ENCODE data around the gene LAMB4.
A peak's percentile ranks its signal among the peaks of the same experiment; 100 is the strongest.

LAMB4 gene

DNA sequence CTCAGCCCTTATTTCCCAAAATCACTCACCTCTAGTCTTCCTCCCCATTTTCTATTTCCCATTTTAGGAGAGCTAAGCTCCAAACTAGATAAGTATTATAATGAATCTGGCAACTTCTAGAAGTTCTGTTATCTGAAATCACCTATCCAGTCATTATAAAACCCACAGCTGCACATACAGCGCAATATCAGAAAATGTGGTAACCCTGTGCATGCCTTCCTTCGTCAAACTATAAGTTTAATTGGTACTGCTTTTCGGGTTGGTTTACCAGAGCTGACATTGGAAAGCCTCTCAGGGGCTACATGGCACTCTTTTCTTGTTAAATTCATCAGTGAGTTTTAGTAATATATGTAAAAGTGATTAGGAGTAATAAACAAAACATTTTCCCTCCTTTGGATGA, 1.6 kb downstream of the LAMB4 start:
- no peak overlapping the region for H3K4me3 ChIP-seq (ENCODE audit: control insufficient read depth, low read depth, low read length)
- TF ChIP-seq, protein P1, sequence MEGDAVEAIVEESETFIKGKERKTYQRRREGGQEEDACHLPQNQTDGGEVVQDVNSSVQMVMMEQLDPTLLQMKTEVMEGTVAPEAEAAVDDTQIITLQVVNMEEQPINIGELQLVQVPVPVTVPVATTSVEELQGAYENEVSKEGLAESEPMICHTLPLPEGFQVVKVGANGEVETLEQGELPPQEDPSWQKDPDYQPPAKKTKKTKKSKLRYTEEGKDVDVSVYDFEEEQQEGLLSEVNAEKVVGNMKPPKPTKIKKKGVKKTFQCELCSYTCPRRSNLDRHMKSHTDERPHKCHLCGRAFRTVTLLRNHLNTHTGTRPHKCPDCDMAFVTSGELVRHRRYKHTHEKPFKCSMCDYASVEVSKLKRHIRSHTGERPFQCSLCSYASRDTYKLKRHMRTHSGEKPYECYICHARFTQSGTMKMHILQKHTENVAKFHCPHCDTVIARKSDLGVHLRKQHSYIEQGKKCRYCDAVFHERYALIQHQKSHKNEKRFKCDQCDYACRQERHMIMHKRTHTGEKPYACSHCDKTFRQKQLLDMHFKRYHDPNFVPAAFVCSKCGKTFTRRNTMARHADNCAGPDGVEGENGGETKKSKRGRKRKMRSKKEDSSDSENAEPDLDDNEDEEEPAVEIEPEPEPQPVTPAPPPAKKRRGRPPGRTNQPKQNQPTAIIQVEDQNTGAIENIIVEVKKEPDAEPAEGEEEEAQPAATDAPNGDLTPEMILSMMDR (IDR thresholded peaks at IDR 0.05; ENCODE audit: control insufficient read depth, insufficient read depth, low read depth, low read length, missing control alignments), result no peak
- DNase-seq (ENCODE audit: low read depth), result no peak

GRCh38 chr7:108127461-108127860, 2.7 kb downstream of the LAMB4 start:
- TF ChIP-seq, protein P1 (IDR thresholded peaks at IDR 0.05; ENCODE audit: control insufficient read depth, insufficient read depth, low read depth, low read length, missing control alignments), result no peak
- no peak overlapping the region for H3K4me3 ChIP-seq (ENCODE audit: control insufficient read depth, low read depth, low read length)
- DNase-seq (ENCODE audit: low read depth), result no peak

DNA sequence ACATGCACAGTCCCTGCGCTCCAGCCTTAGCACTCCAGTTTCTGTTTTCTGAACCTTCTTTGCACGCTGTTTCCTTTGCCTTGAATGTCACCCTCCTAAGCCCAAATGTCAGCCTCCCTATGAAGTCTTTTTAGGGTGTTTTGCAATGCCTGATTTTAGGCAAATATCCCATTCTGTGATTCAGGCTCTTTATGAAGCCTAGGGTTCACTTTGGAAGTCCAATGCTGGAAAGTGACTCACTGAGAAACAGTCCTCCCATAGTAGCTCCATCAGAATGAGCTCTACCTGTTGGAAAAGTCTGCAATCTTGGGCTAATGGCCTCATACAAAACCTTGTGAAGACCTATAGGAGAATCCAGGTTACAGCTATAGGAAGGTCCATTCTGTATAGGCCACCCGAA, 5.3 kb downstream of the LAMB4 start:
- DNase-seq (ENCODE audit: low read depth), result peak; percentile 8
- H3K4me3 ChIP-seq (ENCODE audit: control insufficient read depth, low read depth, low read length), result no peak overlapping the region
- TF ChIP-seq, protein P1 (IDR thresholded peaks at IDR 0.05; ENCODE audit: control insufficient read depth, insufficient read depth, low read depth, low read length, missing control alignments), result no peak

DNA sequence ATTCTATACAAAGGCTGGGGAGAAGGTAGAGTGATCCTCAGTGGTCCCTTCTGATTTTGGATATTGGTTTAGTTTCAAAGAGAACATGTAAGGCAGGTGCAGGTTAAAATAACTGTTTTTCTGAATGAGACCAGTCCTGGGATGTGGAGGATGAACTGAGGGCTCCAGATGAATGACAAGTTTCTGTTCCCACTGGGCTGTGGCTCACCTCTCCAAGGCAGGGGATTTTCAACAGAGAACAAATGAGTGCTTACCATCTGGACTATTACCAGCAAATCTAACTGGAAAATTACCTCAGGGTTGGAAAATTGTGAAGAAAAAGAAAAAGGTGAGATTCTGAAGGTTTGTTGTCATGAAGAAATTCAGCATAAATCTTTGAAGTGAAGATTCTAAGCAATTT, 8.0 kb downstream of the LAMB4 start:
- no peak for DNase-seq (ENCODE audit: low read depth)
- H3K4me3 ChIP-seq (ENCODE audit: control insufficient read depth, low read depth, low read length), result no peak overlapping the region
- TF ChIP-seq, protein P1 (IDR thresholded peaks at IDR 0.05; ENCODE audit: control insufficient read depth, insufficient read depth, low read depth, low read length, missing control alignments), result no peak

DNA sequence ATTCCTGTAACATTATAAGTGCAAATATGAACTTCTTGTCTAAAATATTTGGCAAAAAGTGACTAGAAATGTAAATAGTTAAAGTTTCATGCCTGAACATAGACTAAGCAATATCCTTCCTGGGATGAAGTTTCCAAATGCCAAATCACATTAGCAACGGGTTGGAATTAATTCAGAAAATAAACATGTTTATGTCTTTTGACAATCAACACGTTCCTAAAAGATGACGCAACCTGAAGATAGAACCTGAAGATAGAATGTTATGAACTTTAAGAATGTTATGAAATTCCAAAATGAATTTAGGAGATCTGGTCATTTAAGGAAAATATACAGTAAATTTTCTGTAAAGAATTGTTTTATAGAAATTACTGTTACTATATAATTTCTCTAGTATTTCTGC, 9.2 kb downstream of the LAMB4 start:
- DNase-seq (ENCODE audit: low read depth), result no peak
- H3K4me3 ChIP-seq (ENCODE audit: control insufficient read depth, low read depth, low read length), result no peak overlapping the region
- TF ChIP-seq, protein P1 (IDR thresholded peaks at IDR 0.05; ENCODE audit: control insufficient read depth, insufficient read depth, low read depth, low read length, missing control alignments), result no peak

- DNase-seq (ENCODE audit: low read depth), result no peak
- TF ChIP-seq, protein P1 (IDR thresholded peaks at IDR 0.05; ENCODE audit: control insufficient read depth, insufficient read depth, low read depth, low read length, missing control alignments), result no peak
- H3K4me3 ChIP-seq (ENCODE audit: control insufficient read depth, low read depth, low read length), result no peak overlapping the region
These were observed 10.0 kb downstream of the LAMB4 start for GRCh38 chr7:108120196-108120595.

DNA sequence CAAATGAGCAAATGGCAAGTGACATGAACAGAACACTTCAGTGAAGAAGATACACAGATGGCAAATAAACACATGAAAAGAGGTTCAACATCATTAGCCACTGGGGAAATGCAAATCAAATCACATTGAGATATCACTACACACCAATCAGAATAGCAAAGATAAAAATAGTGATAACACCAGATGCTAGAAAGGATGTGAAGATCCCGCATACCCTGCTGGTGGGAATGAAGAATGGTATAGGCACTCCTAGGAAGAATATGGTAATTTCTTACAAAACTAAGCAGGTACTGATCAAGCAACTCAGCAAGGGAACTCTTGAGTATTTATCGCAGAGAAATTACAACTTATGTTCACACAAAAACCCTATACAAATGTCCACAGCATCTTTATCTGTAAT, 11.2 kb downstream of the LAMB4 start:
- no peak overlapping the region for H3K4me3 ChIP-seq (ENCODE audit: control insufficient read depth, low read depth, low read length)
- TF ChIP-seq, protein P1 (IDR thresholded peaks at IDR 0.05; ENCODE audit: control insufficient read depth, insufficient read depth, low read depth, low read length, missing control alignments), result no peak
- DNase-seq (ENCODE audit: low read depth), result no peak

Measured in AG09309 (cell line).